GM23338 (cell line): Measurements from ENCODE around the gene MEGF11. TPM values are rescaled to one million over a fixed set of nuclear protein-coding genes. Genes with fewer than 3 reads are reported as not detected.

ENCODE experiments used
- ATAC-seq: fragments of 200-7000 bp; cut with Tn5 transposase; 3 replicates; pipeline ENCODE4 v1.9.1; 2020
- DNase-seq: peaks from one replicate; pipeline ENCODE4 v3.0.0-alpha.2; 2015; ENCODE audit warnings: low spot score
- H2AFZ ChIP-seq: fragments of 200-600 bp; sonication (generic); 2 replicates; pipeline ENCODE4 v1.8.0; 2016; ENCODE audit warnings: antibody characterized with exemption, mild to moderate bottlenecking, moderate library complexity
- H3F3A ChIP-seq: fragments of 200-600 bp; sonication (generic); replicated peaks from 2 replicates; pipeline ENCODE4 v1.8.0; 2017; ENCODE audit warnings: antibody characterized with exemption, mixed run types, low read depth
- H3K27ac ChIP-seq: fragments of 200-600 bp; sonication (generic); 2 replicates; pipeline ENCODE4 v1.6.1; 2016; ENCODE audit warnings: low read depth
- H3K27me3 ChIP-seq: fragments of 200-600 bp; sonication (generic); 2 replicates; pipeline ENCODE4 v1.8.0; 2016; ENCODE audit warnings: mild to moderate bottlenecking, mixed run types, moderate library complexity; ENCODE audit not compliant: insufficient read depth
- H3K36me3 ChIP-seq: fragments of 200-600 bp; sonication (generic); 2 replicates; pipeline ENCODE4 v1.8.0; 2016; ENCODE audit warnings: mild to moderate bottlenecking; ENCODE audit not compliant: insufficient read depth
- H3K4me1 ChIP-seq: fragments of 200-600 bp; sonication (generic); 2 replicates; pipeline ENCODE4 v1.8.0; 2016; ENCODE audit warnings: mild to moderate bottlenecking, moderate library complexity; ENCODE audit not compliant: insufficient read depth
- H3K4me2 ChIP-seq: fragments of 200-600 bp; sonication (generic); 2 replicates; pipeline ENCODE4 v1.7.1; 2017; ENCODE audit warnings: mixed run types
- H3K4me3 ChIP-seq: fragments of 200-600 bp; sonication (generic); 2 replicates; pipeline ENCODE4 v1.6.1; 2016; ENCODE audit warnings: mixed run types
- H3K79me2 ChIP-seq: fragments of 200-600 bp; sonication (generic); replicated peaks from 2 replicates; pipeline ENCODE4 v1.8.0; 2017; ENCODE audit warnings: mild to moderate bottlenecking; ENCODE audit not compliant: insufficient read depth
- H3K9me2 ChIP-seq: fragments of 200-600 bp; sonication (generic); 2 replicates; pipeline ENCODE4 v1.8.0; 2017; ENCODE audit not compliant: insufficient read depth
- H4K20me1 ChIP-seq: fragments of 200-600 bp; sonication (generic); replicated peaks from 2 replicates; pipeline ENCODE4 v1.8.0; 2017; ENCODE audit warnings: mild to moderate bottlenecking; ENCODE audit not compliant: insufficient read depth
- H3K27ac Mint-ChIP-seq: 2 replicates; pipeline ENCODE4 v1.8.0; 2020; ENCODE audit warnings: inconsistent platforms, mild to moderate bottlenecking, moderate library complexity, mixed read lengths
- H3K27me3 Mint-ChIP-seq: 3 replicates; pipeline ENCODE4 v1.8.0; 2022; ENCODE audit warnings: low read depth, mild to moderate bottlenecking, moderate library complexity, mixed read lengths, inconsistent platforms; ENCODE audit not compliant: insufficient read depth, poor library complexity
- H3K36me3 Mint-ChIP-seq: 3 replicates; pipeline ENCODE4 v1.8.0; 2021; ENCODE audit warnings: low read depth, mild to moderate bottlenecking, inconsistent platforms, moderate library complexity, mixed read lengths
- H3K4me1 Mint-ChIP-seq: 3 replicates; pipeline ENCODE4 v1.8.0; 2020; ENCODE audit warnings: mild to moderate bottlenecking, inconsistent platforms, mixed read lengths
- H3K4me3 Mint-ChIP-seq: 3 replicates; pipeline ENCODE4 v1.8.0; 2021; ENCODE audit warnings: moderate library complexity, mild to moderate bottlenecking, inconsistent platforms, mixed read lengths
- H3K9me3 Mint-ChIP-seq: 3 replicates; pipeline ENCODE4 v1.8.0; 2020; ENCODE audit warnings: moderate library complexity, mild to moderate bottlenecking, inconsistent platforms, mixed read lengths
- CREB1 ChIP-seq: fragments of 250-450 bp; sonication (Bioruptor Pico); IDR thresholded peaks from 2 replicates; pipeline ENCODE4 v1.5.0; 2020; ENCODE audit warnings: low read depth, mild to moderate bottlenecking, moderate library complexity
- EZH2 ChIP-seq: fragments of 200-600 bp; sonication (generic); IDR thresholded peaks from one replicate; pipeline ENCODE4 v1.8.0; 2017; ENCODE audit warnings: antibody characterized with exemption, mild to moderate bottlenecking, low read depth; ENCODE audit not compliant: unreplicated experiment
- EZH2phosphoT487 ChIP-seq: fragments of 200-600 bp; sonication (generic); IDR thresholded peaks from one replicate; pipeline ENCODE4 v1.8.1; 2018; ENCODE audit warnings: antibody characterized with exemption; ENCODE audit not compliant: unreplicated experiment
- JUNB ChIP-seq: IDR thresholded peaks from one replicate; pipeline ENCODE4 v1.6.1; 2016; ENCODE audit warnings: antibody characterized with exemption; ENCODE audit not compliant: unreplicated experiment
- NANOG ChIP-seq: IDR thresholded peaks from 2 replicates; pipeline ENCODE4 v1.6.1; 2016; ENCODE audit warnings: antibody characterized with exemption, borderline replicate concordance
- POLR2AphosphoS5 ChIP-seq: IDR thresholded peaks from 2 replicates; pipeline ENCODE4 v1.6.1; 2016; ENCODE audit warnings: antibody characterized with exemption, low read depth
- STAT1 ChIP-seq: IDR thresholded peaks from one replicate; pipeline ENCODE4 v1.6.1; 2016; ENCODE audit warnings: antibody characterized with exemption; ENCODE audit not compliant: unreplicated experiment
- ZNF114 ChIP-seq: fragments of 250-450 bp; sonication (Bioruptor Pico); IDR thresholded peaks from 2 replicates; pipeline ENCODE4 v1.5.0; 2020; ENCODE audit warnings: mild to moderate bottlenecking, moderate library complexity
- ZNF331 ChIP-seq: fragments of 250-450 bp; sonication (Bioruptor Pico); IDR thresholded peaks from 2 replicates; pipeline ENCODE4 v1.5.0; 2020; ENCODE audit warnings: low read depth, mild to moderate bottlenecking, moderate library complexity
- polyA plus RNA-seq: library from polyadenylated mRNA; unstranded; fragments of >200 nt; fragmentation: Nextera tagmentation; extraction: Ambion mirVana; gene quantifications from 2 replicates; pipeline ENCODE4 v1.2.1, GENCODE V29; 2016
- total RNA-seq: library from RNA; depleted of rRNA; stranded (reverse); fragments of >200 nt; shearing (Covaris generic); gene quantifications from 2 replicates; pipeline ENCODE4 v1.2.3, GENCODE V29; 2014
- TF ChIP-seq, protein P1 (sequence below): IDR thresholded peaks from one replicate; pipeline ENCODE4 v1.6.1; 2018; ENCODE audit warnings: antibody characterized with exemption; ENCODE audit not compliant: unreplicated experiment
- TF ChIP-seq, protein P2 (sequence below): fragments of 250-450 bp; sonication (Bioruptor Pico); IDR thresholded peaks from 2 replicates; pipeline ENCODE4 v1.5.0; 2020; ENCODE audit warnings: mild to moderate bottlenecking, moderate library complexity
- TF ChIP-seq, protein P3 (sequence below), 2 experiments: fragments of 200-600 bp in 1 of 2; sonication (generic) in 1 of 2; conservative IDR thresholded peaks; 2 replicates each; pipeline versions ENCODE4 v1.5.1 to v1.6.1; 2016 to 2017; ENCODE audit warnings: antibody characterized with exemption in 2 of 2, low read depth in 2 of 2, mild to moderate bottlenecking in 2 of 2, moderate library complexity in 1 of 2
- TF ChIP-seq, protein P4 (sequence below): IDR thresholded peaks from 2 replicates; pipeline ENCODE4 v1.6.1; 2016; ENCODE audit warnings: antibody characterized with exemption

The MEGF11 gene
- total and polyA plus RNA-seq, 2 experiments from 2014 or later: 1.3 to 1.9 TPM

DNA sequence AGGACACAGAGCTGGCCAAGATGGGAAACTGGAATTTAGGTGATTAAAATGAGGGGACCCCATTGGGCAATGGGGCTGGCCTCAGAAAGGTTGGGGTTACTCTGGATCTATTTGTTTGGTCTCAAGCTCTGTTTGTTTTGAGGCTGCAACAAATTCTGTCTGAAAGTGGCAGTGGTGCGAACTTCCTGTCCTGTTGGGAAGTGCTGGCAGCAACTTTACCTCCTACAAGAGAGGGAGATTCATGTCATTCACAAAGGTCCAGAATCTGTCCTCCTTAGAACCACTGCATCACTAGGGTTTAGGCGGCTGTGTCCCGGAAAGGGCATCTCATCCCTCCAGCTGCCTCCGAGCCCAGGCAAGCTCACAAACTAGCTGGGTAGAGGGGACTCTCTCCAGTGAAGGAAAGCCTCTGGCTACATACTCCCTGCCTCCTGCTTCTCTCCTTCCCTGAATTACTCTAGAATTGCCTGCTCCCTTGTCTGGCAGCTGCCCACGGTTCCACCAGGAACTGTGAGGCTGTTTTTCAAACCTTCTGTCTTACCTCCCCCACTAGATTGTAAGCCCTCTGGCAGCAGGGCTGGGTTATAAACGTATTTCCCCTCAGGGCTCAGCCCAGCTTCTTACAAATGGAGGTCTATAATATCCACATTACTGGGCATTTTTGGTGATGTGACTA, 23.6 kb downstream of the MEGF11 start:
- ATAC-seq: no peak
- no peaks in the 10 kb centered on the region for H3K27me3 ChIP-seq
- no peaks in the 10 kb centered on the region for H3K79me2 ChIP-seq
- Mint-ChIP-seq H3K4me3 (no peak overlapping the region), H3K9me3 (peaks cover 3% of the 10 kb centered on the region; the same call in 1 of the 3 replicates), H3K36me3 (peaks cover 3% of the 10 kb centered on the region; the same call in 2 of the 3 replicates), H3K27ac (no peak overlapping the region), H3K27me3 (peaks cover 8% of the 10 kb centered on the region), H3K4me1 (peaks cover 4% of the 10 kb centered on the region; the same call in 2 of the 3 replicates)
- no peaks in the 10 kb centered on the region for H3K4me1 ChIP-seq
- no peaks in the 10 kb centered on the region for H4K20me1 ChIP-seq
- no peak overlapping the region for H3K27ac ChIP-seq
- no peaks in the 10 kb centered on the region for H3K9me2 ChIP-seq
- no peak for DNase-seq
- no peak overlapping the region for H3K4me2 ChIP-seq
- H3K36me3 ChIP-seq: no peaks in the 10 kb centered on the region
- H2AFZ ChIP-seq: no peak overlapping the region
- TF ChIP-seq CREB1: no peak
- no peak for TF ChIP-seq STAT1
- TF ChIP-seq, protein P1, sequence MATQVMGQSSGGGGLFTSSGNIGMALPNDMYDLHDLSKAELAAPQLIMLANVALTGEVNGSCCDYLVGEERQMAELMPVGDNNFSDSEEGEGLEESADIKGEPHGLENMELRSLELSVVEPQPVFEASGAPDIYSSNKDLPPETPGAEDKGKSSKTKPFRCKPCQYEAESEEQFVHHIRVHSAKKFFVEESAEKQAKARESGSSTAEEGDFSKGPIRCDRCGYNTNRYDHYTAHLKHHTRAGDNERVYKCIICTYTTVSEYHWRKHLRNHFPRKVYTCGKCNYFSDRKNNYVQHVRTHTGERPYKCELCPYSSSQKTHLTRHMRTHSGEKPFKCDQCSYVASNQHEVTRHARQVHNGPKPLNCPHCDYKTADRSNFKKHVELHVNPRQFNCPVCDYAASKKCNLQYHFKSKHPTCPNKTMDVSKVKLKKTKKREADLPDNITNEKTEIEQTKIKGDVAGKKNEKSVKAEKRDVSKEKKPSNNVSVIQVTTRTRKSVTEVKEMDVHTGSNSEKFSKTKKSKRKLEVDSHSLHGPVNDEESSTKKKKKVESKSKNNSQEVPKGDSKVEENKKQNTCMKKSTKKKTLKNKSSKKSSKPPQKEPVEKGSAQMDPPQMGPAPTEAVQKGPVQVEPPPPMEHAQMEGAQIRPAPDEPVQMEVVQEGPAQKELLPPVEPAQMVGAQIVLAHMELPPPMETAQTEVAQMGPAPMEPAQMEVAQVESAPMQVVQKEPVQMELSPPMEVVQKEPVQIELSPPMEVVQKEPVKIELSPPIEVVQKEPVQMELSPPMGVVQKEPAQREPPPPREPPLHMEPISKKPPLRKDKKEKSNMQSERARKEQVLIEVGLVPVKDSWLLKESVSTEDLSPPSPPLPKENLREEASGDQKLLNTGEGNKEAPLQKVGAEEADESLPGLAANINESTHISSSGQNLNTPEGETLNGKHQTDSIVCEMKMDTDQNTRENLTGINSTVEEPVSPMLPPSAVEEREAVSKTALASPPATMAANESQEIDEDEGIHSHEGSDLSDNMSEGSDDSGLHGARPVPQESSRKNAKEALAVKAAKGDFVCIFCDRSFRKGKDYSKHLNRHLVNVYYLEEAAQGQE: no peak
- TF ChIP-seq, protein P2, sequence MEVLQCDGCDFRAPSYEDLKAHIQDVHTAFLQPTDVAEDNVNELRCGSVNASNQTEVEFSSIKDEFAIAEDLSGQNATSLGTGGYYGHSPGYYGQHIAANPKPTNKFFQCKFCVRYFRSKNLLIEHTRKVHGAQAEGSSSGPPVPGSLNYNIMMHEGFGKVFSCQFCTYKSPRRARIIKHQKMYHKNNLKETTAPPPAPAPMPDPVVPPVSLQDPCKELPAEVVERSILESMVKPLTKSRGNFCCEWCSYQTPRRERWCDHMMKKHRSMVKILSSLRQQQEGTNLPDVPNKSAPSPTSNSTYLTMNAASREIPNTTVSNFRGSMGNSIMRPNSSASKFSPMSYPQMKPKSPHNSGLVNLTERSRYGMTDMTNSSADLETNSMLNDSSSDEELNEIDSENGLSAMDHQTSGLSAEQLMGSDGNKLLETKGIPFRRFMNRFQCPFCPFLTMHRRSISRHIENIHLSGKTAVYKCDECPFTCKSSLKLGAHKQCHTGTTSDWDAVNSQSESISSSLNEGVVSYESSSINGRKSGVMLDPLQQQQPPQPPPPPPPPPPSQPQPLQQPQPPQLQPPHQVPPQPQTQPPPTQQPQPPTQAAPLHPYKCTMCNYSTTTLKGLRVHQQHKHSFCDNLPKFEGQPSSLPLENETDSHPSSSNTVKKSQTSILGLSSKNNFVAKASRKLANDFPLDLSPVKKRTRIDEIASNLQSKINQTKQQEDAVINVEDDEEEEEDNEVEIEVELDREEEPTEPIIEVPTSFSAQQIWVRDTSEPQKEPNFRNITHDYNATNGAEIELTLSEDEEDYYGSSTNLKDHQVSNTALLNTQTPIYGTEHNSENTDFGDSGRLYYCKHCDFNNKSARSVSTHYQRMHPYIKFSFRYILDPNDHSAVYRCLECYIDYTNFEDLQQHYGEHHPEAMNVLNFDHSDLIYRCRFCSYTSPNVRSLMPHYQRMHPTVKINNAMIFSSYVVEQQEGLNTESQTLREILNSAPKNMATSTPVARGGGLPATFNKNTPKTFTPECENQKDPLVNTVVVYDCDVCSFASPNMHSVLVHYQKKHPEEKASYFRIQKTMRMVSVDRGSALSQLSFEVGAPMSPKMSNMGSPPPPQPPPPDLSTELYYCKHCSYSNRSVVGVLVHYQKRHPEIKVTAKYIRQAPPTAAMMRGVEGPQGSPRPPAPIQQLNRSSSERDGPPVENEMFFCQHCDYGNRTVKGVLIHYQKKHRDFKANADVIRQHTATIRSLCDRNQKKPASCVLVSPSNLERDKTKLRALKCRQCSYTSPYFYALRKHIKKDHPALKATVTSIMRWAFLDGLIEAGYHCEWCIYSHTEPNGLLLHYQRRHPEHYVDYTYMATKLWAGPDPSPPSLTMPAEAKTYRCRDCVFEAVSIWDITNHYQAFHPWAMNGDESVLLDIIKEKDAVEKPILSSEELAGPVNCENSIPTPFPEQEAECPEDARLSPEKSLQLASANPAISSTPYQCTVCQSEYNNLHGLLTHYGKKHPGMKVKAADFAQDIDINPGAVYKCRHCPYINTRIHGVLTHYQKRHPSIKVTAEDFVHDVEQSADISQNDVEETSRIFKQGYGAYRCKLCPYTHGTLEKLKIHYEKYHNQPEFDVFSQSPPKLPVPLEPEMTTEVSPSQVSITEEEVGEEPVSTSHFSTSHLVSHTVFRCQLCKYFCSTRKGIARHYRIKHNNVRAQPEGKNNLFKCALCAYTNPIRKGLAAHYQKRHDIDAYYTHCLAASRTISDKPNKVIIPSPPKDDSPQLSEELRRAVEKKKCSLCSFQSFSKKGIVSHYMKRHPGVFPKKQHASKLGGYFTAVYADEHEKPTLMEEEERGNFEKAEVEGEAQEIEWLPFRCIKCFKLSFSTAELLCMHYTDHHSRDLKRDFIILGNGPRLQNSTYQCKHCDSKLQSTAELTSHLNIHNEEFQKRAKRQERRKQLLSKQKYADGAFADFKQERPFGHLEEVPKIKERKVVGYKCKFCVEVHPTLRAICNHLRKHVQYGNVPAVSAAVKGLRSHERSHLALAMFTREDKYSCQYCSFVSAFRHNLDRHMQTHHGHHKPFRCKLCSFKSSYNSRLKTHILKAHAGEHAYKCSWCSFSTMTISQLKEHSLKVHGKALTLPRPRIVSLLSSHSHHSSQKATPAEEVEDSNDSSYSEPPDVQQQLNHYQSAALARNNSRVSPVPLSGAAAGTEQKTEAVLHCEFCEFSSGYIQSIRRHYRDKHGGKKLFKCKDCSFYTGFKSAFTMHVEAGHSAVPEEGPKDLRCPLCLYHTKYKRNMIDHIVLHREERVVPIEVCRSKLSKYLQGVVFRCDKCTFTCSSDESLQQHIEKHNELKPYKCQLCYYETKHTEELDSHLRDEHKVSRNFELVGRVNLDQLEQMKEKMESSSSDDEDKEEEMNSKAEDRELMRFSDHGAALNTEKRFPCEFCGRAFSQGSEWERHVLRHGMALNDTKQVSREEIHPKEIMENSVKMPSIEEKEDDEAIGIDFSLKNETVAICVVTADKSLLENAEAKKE: no peak
- TF ChIP-seq EZH2phosphoT487: no peak
- TF ChIP-seq, protein P3, sequence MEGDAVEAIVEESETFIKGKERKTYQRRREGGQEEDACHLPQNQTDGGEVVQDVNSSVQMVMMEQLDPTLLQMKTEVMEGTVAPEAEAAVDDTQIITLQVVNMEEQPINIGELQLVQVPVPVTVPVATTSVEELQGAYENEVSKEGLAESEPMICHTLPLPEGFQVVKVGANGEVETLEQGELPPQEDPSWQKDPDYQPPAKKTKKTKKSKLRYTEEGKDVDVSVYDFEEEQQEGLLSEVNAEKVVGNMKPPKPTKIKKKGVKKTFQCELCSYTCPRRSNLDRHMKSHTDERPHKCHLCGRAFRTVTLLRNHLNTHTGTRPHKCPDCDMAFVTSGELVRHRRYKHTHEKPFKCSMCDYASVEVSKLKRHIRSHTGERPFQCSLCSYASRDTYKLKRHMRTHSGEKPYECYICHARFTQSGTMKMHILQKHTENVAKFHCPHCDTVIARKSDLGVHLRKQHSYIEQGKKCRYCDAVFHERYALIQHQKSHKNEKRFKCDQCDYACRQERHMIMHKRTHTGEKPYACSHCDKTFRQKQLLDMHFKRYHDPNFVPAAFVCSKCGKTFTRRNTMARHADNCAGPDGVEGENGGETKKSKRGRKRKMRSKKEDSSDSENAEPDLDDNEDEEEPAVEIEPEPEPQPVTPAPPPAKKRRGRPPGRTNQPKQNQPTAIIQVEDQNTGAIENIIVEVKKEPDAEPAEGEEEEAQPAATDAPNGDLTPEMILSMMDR (conservative IDR thresholded peaks at IDR 0.05; ENCODE audit: low read depth in 2 of 2): no peak
- TF ChIP-seq, protein P4, sequence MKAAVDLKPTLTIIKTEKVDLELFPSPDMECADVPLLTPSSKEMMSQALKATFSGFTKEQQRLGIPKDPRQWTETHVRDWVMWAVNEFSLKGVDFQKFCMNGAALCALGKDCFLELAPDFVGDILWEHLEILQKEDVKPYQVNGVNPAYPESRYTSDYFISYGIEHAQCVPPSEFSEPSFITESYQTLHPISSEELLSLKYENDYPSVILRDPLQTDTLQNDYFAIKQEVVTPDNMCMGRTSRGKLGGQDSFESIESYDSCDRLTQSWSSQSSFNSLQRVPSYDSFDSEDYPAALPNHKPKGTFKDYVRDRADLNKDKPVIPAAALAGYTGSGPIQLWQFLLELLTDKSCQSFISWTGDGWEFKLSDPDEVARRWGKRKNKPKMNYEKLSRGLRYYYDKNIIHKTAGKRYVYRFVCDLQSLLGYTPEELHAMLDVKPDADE: no peak
- no peak for TF ChIP-seq JUNB
- no peak for TF ChIP-seq ZNF114
- no peak for TF ChIP-seq NANOG
- no peak for TF ChIP-seq POLR2AphosphoS5
- no peak for TF ChIP-seq EZH2
- TF ChIP-seq ZNF331: no peak
- H3K4me3 ChIP-seq: no peak overlapping the region
- no peaks in the 10 kb centered on the region for H3F3A ChIP-seq
